Parathyroid adenoma (tissue), 2 donors: ENCODE data around the gene ARID3A.

Experiments used
- H2AFZ ChIP-seq: fragments of 300-600 bp; sonication (generic); one replicate; pipeline ENCODE4 v1.7.0; 2017; ENCODE audit warnings: antibody characterized with exemption, mild to moderate bottlenecking
- H3K27ac ChIP-seq: fragments of 300-600 bp; sonication (generic); one replicate; pipeline ENCODE4 v1.7.0; 2017
- H3K27me3 ChIP-seq: fragments of 300-600 bp; sonication (generic); one replicate; pipeline ENCODE4 v1.7.0; 2017; ENCODE audit warnings: low read length; ENCODE audit not compliant: control insufficient read depth, insufficient read depth
- H3K36me3 ChIP-seq: fragments of 300-600 bp; sonication (generic); one replicate; pipeline ENCODE4 v1.7.0; 2017; ENCODE audit warnings: low read length; ENCODE audit not compliant: control insufficient read depth, insufficient read depth
- H3K4me1 ChIP-seq: fragments of 300-600 bp; sonication (generic); one replicate; pipeline ENCODE4 v1.7.0; 2017; ENCODE audit warnings: control low read depth
- H3K4me2 ChIP-seq: fragments of 300-600 bp; sonication (generic); one replicate; pipeline ENCODE4 v1.7.0; 2017; ENCODE audit warnings: low read length
- H3K4me3 ChIP-seq: fragments of 300-600 bp; sonication (generic); one replicate; pipeline ENCODE4 v1.7.0; 2017; ENCODE audit warnings: low read depth, low read length
- H3K79me2 ChIP-seq: fragments of 300-600 bp; sonication (generic); one replicate; pipeline ENCODE4 v1.7.0; 2017; ENCODE audit warnings: control low read depth
- H3K9ac ChIP-seq: fragments of 300-600 bp; sonication (generic); one replicate; pipeline ENCODE4 v1.7.0; 2017; ENCODE audit warnings: mild to moderate bottlenecking
- H3K9me3 ChIP-seq: fragments of 300-600 bp; sonication (generic); one replicate; pipeline ENCODE4 v1.7.0; 2017; ENCODE audit warnings: low read length; ENCODE audit not compliant: control insufficient read depth
- TF ChIP-seq, protein P1 (sequence below): fragments of 300-600 bp; sonication (generic); IDR thresholded peaks from one replicate; pipeline ENCODE4 v1.7.0; 2017; ENCODE audit warnings: antibody characterized with exemption, mild to moderate bottlenecking
- donor health status: primary hyperparathyroidism.

The ARID3A gene

DNA sequence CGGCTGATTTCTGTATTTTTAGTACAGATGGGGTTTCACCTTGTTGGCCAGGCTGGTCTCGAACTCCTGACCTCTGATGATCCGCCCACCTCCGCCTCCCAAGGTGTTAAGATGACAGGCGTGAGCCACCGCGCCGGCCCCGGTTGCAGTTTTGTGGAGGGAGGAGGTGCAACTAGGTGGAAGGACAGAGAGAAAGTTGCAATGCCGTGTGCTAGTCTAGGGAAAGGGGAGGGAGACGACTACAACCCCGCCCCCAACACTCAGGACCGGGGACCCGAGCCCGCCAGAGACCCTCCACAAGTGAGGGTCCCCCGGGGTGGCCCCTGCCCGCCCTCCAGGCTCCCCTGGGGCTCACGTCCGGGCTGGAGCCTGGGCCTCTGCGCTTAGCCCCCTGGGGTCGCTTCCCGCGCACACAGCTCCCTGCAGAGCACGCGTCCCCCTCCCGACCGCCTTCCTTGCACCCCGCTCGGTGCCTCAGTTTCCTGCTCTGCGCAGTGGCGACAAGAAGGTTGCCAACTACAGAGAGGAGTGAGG is 1.2 kb upstream of the ARID3A start:
- peak overlapping the region; percentile 78 for H2AFZ ChIP-seq
- H3K36me3 ChIP-seq: no peaks in the 10 kb centered on the region
- TF ChIP-seq, protein P1, sequence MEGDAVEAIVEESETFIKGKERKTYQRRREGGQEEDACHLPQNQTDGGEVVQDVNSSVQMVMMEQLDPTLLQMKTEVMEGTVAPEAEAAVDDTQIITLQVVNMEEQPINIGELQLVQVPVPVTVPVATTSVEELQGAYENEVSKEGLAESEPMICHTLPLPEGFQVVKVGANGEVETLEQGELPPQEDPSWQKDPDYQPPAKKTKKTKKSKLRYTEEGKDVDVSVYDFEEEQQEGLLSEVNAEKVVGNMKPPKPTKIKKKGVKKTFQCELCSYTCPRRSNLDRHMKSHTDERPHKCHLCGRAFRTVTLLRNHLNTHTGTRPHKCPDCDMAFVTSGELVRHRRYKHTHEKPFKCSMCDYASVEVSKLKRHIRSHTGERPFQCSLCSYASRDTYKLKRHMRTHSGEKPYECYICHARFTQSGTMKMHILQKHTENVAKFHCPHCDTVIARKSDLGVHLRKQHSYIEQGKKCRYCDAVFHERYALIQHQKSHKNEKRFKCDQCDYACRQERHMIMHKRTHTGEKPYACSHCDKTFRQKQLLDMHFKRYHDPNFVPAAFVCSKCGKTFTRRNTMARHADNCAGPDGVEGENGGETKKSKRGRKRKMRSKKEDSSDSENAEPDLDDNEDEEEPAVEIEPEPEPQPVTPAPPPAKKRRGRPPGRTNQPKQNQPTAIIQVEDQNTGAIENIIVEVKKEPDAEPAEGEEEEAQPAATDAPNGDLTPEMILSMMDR: no peak
- no peaks in the 10 kb centered on the region for H3K27me3 ChIP-seq
- H3K79me2 ChIP-seq: no peaks in the 10 kb centered on the region
- H3K4me1 ChIP-seq: peaks cover 4% of the 10 kb centered on the region
- no peaks in the 10 kb centered on the region for H3K9me3 ChIP-seq
- no peak overlapping the region for H3K9ac ChIP-seq
- H3K4me2 ChIP-seq: peak overlapping the region; percentile 97
- peak overlapping the region; percentile 89 for H3K4me3 ChIP-seq
- no peak overlapping the region for H3K27ac ChIP-seq

DNA sequence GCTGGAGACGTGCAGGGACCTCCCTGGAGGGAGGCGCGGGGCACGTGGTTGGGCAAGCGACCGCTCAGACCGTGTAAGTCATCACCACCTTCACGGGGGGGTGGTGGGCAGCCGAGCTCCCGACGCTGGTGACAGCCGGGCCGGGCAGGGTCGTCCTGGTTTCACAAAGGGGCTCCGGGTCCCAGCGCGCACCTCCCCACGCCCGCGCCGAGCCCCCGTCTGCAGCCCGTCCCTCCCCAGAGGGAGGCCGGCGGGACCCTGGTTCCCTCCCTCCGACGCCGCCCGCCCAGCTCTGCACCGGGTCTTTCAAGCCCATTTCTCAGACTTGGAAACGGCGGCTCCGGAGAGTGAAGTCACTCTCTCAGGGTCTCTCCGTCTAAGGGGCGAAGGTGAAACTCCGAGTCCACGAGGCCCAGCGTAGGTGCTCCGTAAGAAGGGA is 729 bp upstream of the ARID3A start:
- TF ChIP-seq, protein P1: no peak
- H3K4me1 ChIP-seq: peaks cover 5% of the 10 kb centered on the region

DNA sequence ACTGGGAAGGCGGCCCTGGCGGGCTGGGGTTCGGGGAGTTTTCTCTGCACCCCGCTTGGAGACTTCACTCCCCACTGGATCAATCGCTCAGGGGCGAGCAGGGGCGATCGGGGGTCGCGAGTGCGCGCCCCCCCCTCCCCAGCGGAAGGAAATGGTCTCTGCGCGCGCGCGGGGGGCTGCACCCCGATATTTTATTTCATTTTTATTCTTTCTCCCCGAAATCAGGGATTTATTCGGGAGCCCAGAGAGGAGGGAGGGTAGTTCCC is 421 bp downstream of the ARID3A start:
- no peaks in the 10 kb centered on the region for H3K36me3 ChIP-seq
- no peak overlapping the region for H3K9ac ChIP-seq
- peak overlapping the region; percentile 75 for H3K27ac ChIP-seq
- H3K79me2 ChIP-seq: no peaks in the 10 kb centered on the region
- H3K9me3 ChIP-seq: no peaks in the 10 kb centered on the region
- peak overlapping the region; percentile 89 for H3K4me3 ChIP-seq
- peak overlapping the region; percentile 52 for H2AFZ ChIP-seq
- H3K4me1 ChIP-seq: peaks cover 12% of the 10 kb centered on the region
- peak overlapping the region; percentile 87 for H3K4me2 ChIP-seq
- TF ChIP-seq, protein P1: no peak
- no peaks in the 10 kb centered on the region for H3K27me3 ChIP-seq

More for the DNA sequence above, 729 bp upstream of the ARID3A start:
- Histone ChIP-seq H2AFZ (peak overlapping the region; percentile 78), H3K27ac (peak overlapping the region; percentile 59), H3K9me3 (no peaks in the 10 kb centered on the region), H3K4me2 (peak overlapping the region; percentile 97), H3K9ac (no peak overlapping the region), H3K4me3 (peak overlapping the region; percentile 89), H3K79me2 (no peaks in the 10 kb centered on the region), H3K36me3 (no peaks in the 10 kb centered on the region), H3K27me3 (no peaks in the 10 kb centered on the region)

DNA sequence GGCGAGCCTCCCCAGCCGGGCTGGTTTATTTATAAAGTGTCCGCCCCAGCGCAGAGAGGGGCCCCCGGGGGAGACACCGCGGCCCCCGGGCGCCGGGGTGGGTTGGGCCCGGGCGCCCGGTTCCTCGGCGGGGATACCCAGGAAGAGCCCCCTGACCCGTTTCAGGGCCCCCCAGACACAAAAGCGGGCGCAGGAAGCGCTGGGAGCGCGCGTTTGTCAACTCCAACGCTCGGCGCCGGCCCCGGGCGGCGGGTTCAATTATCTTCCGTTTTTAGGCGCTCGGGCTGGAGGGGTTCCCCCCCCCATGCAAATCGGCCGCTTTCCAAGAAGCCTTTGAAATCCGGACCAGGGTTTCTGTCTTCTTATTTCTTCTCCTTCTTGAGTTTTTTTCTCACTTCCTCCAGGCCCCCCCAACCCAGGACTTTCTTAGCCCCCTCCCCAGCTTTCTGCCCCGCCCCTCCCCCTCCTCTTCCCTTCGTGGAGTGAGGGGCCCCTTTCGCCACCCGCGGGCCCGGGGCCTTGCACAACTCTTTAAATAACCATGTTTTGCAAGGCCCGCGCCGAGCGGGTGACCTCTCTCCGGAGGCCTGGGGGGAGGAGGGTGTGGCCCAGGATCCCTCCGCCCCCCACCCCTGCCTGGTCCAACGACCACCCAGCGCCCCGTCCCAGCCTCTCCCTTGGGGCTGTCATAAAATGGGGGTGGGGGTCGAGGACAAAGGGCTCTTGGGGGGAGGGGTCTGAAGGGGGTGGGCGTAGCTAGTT is 935 bp downstream of the ARID3A start:
- Histone ChIP-seq H3K9me3 (no peaks in the 10 kb centered on the region), H3K4me1 (peaks cover 12% of the 10 kb centered on the region), H3K4me3 (peak overlapping the region; percentile 89), H3K36me3 (no peaks in the 10 kb centered on the region), H2AFZ (peak overlapping the region; percentile 52), H3K27ac (peak overlapping the region; percentile 75), H3K27me3 (no peaks in the 10 kb centered on the region), H3K9ac (no peak overlapping the region), H3K79me2 (no peaks in the 10 kb centered on the region), H3K4me2 (peak overlapping the region; percentile 87)
- TF ChIP-seq, protein P1: no peak
